GM12878 (cell line): ENCODE data around the gene AP2S1. TPM values are rescaled to one million over a fixed set of nuclear protein-coding genes. Genes with fewer than 3 reads are reported as not detected.

Source experiments
- ATAC-seq: fragments of 200-7000 bp; cut with Tn5 transposase; 3 replicates; pipeline ENCODE4 v1.9.1; 2020; ENCODE audit warnings: mild to moderate bottlenecking, moderate library complexity
- BruUV-seq: library from RNA; stranded (reverse); fragments of 400-500 nt; replicated peaks from 2 replicates; lab custom pipeline; 2021; lab: Mats Ljungman, UMichigan
- CTCF ChIA-PET: fragments of 300-600 bp; sonication (Branson Sonifier 250); formaldehyde crosslinking; extraction: SDS; loops from one replicate; lab custom pipeline; 2021; ENCODE audit warnings: inconsistent platforms; lab: Yijun Ruan, JAX
- POLR2A ChIA-PET: fragments of 350-600 bp; formaldehyde crosslinking; extraction: SDS; loops from one replicate; lab custom pipeline; 2021; ENCODE audit warnings: inconsistent platforms; lab: Charles Lee
- RAD21 ChIA-PET: fragments of 300-600 bp; sonication (Branson Sonifier 250); formaldehyde crosslinking; loops from one replicate; lab custom pipeline; 2023; ENCODE audit warnings: antibody characterized with exemption; ENCODE audit not compliant: unreplicated experiment; lab: Charles Lee
- SMC1A ChIA-PET: fragments of 300-600 bp; sonication (Branson Sonifier 250); formaldehyde crosslinking; loops from one replicate; lab custom pipeline; 2023; ENCODE audit not compliant: unreplicated experiment, uncharacterized antibody; lab: Charles Lee
- DNase-seq: peaks from one replicate; pipeline ENCODE4 v3.0.0-alpha.2; 2011; ENCODE audit warnings: low read depth, low spot score
- FAIRE-seq: peaks from 3 replicates; lab custom pipeline; 2011; peaks lifted over from hg19 to GRCh38; lab: Jason Lieb, UNC
- H2AFZ ChIP-seq: 2 replicates; pipeline ENCODE4 v1.6.0; 2011; ENCODE audit warnings: low read depth, low read length, control low read depth; ENCODE audit not compliant: control insufficient read depth
- H3K27ac ChIP-seq: 2 replicates; pipeline ENCODE4 v1.5.1; 2011; ENCODE audit warnings: control low read depth; ENCODE audit not compliant: control insufficient read depth, insufficient read depth
- H3K27me3 ChIP-seq, 2 experiments: replicated peaks in 1 of 2; 2 replicates each; pipeline versions ENCODE4 v1.6.0 to v1.6.1; 2011; ENCODE audit warnings: low read length in 1 of 2; ENCODE audit not compliant: control insufficient read depth in 2 of 2, insufficient read depth in 2 of 2
- H3K36me3 ChIP-seq, 2 experiments: 2 replicates each; pipeline ENCODE4 v1.5.1; 2011; ENCODE audit warnings: low read length in 1 of 2; ENCODE audit not compliant: control insufficient read depth in 2 of 2, insufficient read depth in 2 of 2
- H3K4me1 ChIP-seq: 2 replicates; pipeline ENCODE4 v1.6.1; 2011; ENCODE audit warnings: mild to moderate bottlenecking, low read length, moderate library complexity, mixed read lengths; ENCODE audit not compliant: control insufficient read depth, insufficient read depth
- H3K4me2 ChIP-seq: 2 replicates; pipeline ENCODE4 v1.6.0; 2011; ENCODE audit warnings: control low read depth; ENCODE audit not compliant: control insufficient read depth, insufficient read depth
- H3K4me3 ChIP-seq: fragments of 200-600 bp; sonication (generic); 2 replicates; pipeline ENCODE4 v1.5.1; 2016
- H3K79me2 ChIP-seq: 2 replicates; pipeline ENCODE4 v1.6.0; 2011; ENCODE audit warnings: low read length; ENCODE audit not compliant: control insufficient read depth, insufficient read depth
- H3K9ac ChIP-seq: 2 replicates; pipeline ENCODE4 v1.8.0; 2011; ENCODE audit warnings: low read length, control low read depth, mixed read lengths; ENCODE audit not compliant: control insufficient read depth, insufficient read depth
- H3K9me3 ChIP-seq: replicated peaks from 3 replicates; pipeline ENCODE4 v1.5.1; 2011; ENCODE audit warnings: mild to moderate bottlenecking, low read length; ENCODE audit not compliant: control insufficient read depth, insufficient read depth
- H4K20me1 ChIP-seq: 2 replicates; pipeline ENCODE4 v1.6.0; 2011; ENCODE audit not compliant: control insufficient read depth, insufficient read depth
- JUNB ChIP-seq: IDR thresholded peaks from 2 replicates; pipeline ENCODE4 v1.6.1; 2016; ENCODE audit warnings: antibody characterized with exemption, mild to moderate bottlenecking
- NFYA ChIP-seq: IDR thresholded peaks from 2 replicates; pipeline ENCODE4 v1.6.1; 2011; ENCODE audit warnings: low read depth, mild to moderate bottlenecking, low read length, improper control_type of control experiment, borderline replicate concordance
- NRF1 ChIP-seq: conservative IDR thresholded peaks from 2 replicates; pipeline ENCODE4 v1.6.1; 2011; ENCODE audit warnings: mild to moderate bottlenecking, low read depth, low read length, improper control_type of control experiment
- POU2F2 ChIP-seq: IDR thresholded peaks from 3 replicates; pipeline ENCODE4 v1.6.1; 2011; ENCODE audit warnings: low read depth, mild to moderate bottlenecking, low read length, borderline replicate concordance
- SIX5 ChIP-seq: IDR thresholded peaks from 2 replicates; pipeline ENCODE4 v1.6.1; 2011; ENCODE audit warnings: mild to moderate bottlenecking, low read depth, low read length, moderate library complexity; ENCODE audit not compliant: severe bottlenecking
- SUZ12 ChIP-seq: fragments of 200-600 bp; sonication (generic); IDR thresholded peaks from one replicate; pipeline ENCODE4 v1.6.1; 2018; ENCODE audit warnings: antibody characterized with exemption, mild to moderate bottlenecking; ENCODE audit not compliant: unreplicated experiment
- WGBS: methylation state at CpG from one replicate; pipeline ENCODE4 v1.1.6; 2016; ENCODE audit warnings: low lambda C conversion rate; ENCODE audit not compliant: insufficient replicate concordance, insufficient coverage; ENCODE audit errors: missing lambda C conversion rate; 5-methylcytosine and 5-hydroxymethylcytosine counted together
- in situ Hi-C: fragments of 300-500 bp; cut with MboI; formaldehyde crosslinking; loops from 9 replicates; pipeline ENCODE4 v1.14.3; 2018; ENCODE audit warnings: mixed read lengths
- intact Hi-C: fragments of 100-400 bp; cut with micrococcal nuclease; formaldehyde crosslinking; loops from one replicate; pipeline ENCODE4 v1.14.2; 2022; ENCODE audit not compliant: unreplicated experiment
- polyA plus RNA-seq, 11 experiments: library from polyadenylated mRNA; depleted of rRNA in 4 of 11; unstranded in 6 of 11; stranded (reverse) in 5 of 11; fragments of >200 nt; fragmentation: Nextera tagmentation in 4 of 11; fragmentation: Illumina TruSeq in 1 of 11; extraction: Ambion mirVana in 4 of 11; extraction: Trizol in 1 of 11; gene quantifications; 1 replicate in 1 of 11; 2 replicates in 10 of 11; pipeline versions ENCODE4 v1.2.1 to v1.2.3, GENCODE V29; 2011 to 2016; ENCODE audit warnings: inconsistent platforms in 2 of 11, missing spikeins in 2 of 11, low read depth in 1 of 11
- total RNA-seq, 4 experiments: library from RNA; depleted of rRNA in 3 of 4; stranded (reverse); fragments of >200 nt in 3 of 4; fragmentation: Illumina TruSeq in 1 of 4; extraction: Trizol in 1 of 4; gene quantifications; 2 replicates each; pipeline versions ENCODE4 v1.2.1 to v1.2.3, GENCODE V29; 2013 to 2021
- TF ChIP-seq, protein P1 (sequence below): fragments of 450-650 bp; IDR thresholded peaks from 2 replicates; pipeline ENCODE4 v1.6.1; 2014; ENCODE audit warnings: mild to moderate bottlenecking
- TF ChIP-seq, protein P2 (sequence below): IDR thresholded peaks from 2 replicates; pipeline ENCODE4 v1.6.1; 2011; ENCODE audit warnings: low read depth, low read length, improper control_type of control experiment, borderline replicate concordance
- TF ChIP-seq, protein P3 (sequence below): fragments of 150-350 bp; IDR thresholded peaks from 2 replicates; pipeline ENCODE4 v1.6.1; 2014; ENCODE audit warnings: mild to moderate bottlenecking, low read depth, low read length

Gene AP2S1
- total and polyA plus RNA-seq, 10 of the 15 experiments (the other 5 are each of a cell fraction or from before 2014, with no cell fraction given) = 10.8 to 239 (median 104) TPM

DNA sequence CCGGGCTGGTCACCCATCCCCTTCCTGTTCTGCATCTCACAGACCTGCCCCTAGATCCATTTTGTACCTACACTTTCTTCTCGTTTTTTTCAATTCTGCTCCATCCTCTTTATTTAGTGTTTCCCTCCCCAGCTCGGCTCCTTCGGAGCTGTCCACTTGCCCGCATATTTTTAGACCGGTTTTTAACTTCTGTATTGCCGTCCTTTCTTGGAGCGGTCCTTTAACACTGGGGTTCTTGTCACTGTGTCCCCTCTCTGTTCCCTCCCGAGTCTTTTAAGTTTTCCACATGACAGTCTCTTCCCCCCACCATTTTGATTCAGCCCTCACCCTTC lies 11.8 kb upstream of the AP2S1 start:
- ATAC-seq = no peak
- Histone ChIP-seq H2AFZ (no peak overlapping the region), H3K4me1 (peaks cover 5% of the 10 kb centered on the region; the same call in 1 of the 2 replicates), H3K9ac (peak overlapping the region; percentile 86), H3K4me3 (peak overlapping the region; percentile 77), H3K9me3 (no peaks in the 10 kb centered on the region), H4K20me1 (peaks cover 6% of the 10 kb centered on the region), H3K27ac (peak overlapping the region; percentile 68), H3K27me3 (no peaks in the 10 kb centered on the region), H3K4me2 (peak overlapping the region; percentile 75), H3K79me2 (peaks cover 65% of the 10 kb centered on the region), H3K36me3 (no peaks in the 10 kb centered on the region; a peak in 1 of 4 replicates)
- TF ChIP-seq SIX5 = no peak
- TF ChIP-seq, protein P1, sequence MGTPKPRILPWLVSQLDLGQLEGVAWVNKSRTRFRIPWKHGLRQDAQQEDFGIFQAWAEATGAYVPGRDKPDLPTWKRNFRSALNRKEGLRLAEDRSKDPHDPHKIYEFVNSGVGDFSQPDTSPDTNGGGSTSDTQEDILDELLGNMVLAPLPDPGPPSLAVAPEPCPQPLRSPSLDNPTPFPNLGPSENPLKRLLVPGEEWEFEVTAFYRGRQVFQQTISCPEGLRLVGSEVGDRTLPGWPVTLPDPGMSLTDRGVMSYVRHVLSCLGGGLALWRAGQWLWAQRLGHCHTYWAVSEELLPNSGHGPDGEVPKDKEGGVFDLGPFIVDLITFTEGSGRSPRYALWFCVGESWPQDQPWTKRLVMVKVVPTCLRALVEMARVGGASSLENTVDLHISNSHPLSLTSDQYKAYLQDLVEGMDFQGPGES = no peak
- no peak for TF ChIP-seq NRF1
- TF ChIP-seq NFYA = no peak
- no peak for TF ChIP-seq JUNB
- TF ChIP-seq SUZ12 = no peak
- TF ChIP-seq, protein P2, sequence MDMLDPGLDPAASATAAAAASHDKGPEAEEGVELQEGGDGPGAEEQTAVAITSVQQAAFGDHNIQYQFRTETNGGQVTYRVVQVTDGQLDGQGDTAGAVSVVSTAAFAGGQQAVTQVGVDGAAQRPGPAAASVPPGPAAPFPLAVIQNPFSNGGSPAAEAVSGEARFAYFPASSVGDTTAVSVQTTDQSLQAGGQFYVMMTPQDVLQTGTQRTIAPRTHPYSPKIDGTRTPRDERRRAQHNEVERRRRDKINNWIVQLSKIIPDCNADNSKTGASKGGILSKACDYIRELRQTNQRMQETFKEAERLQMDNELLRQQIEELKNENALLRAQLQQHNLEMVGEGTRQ = no peak
- TF ChIP-seq, protein P3, sequence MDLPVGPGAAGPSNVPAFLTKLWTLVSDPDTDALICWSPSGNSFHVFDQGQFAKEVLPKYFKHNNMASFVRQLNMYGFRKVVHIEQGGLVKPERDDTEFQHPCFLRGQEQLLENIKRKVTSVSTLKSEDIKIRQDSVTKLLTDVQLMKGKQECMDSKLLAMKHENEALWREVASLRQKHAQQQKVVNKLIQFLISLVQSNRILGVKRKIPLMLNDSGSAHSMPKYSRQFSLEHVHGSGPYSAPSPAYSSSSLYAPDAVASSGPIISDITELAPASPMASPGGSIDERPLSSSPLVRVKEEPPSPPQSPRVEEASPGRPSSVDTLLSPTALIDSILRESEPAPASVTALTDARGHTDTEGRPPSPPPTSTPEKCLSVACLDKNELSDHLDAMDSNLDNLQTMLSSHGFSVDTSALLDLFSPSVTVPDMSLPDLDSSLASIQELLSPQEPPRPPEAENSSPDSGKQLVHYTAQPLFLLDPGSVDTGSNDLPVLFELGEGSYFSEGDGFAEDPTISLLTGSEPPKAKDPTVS = no peak
- TF ChIP-seq POU2F2 = no peak
- CTCF ChIA-PET = interaction anchor here (0.8 to 3.0 kb wide), 7 partner anchors 55 to 150 kb away, joined by 3 to 20 read pairs (median 4); no protein-coding TSS in a partner anchor
- no peak for FAIRE-seq
- SMC1A ChIA-PET = interaction anchor here (0.8 to 2.5 kb wide), 7 partner anchors 23 to 173 kb away, joined by 3 to 11 read pairs (median 4); no protein-coding TSS in a partner anchor
- intact Hi-C loops = no loop called here
- BruUV-seq = no TSS peak
- DNase-seq = no peak
- RAD21 ChIA-PET = interaction anchor here (0.6 to 2.7 kb wide), 6 partner anchors 30 to 1093 kb away, joined by 3 to 11 read pairs (median 4); no protein-coding TSS in a partner anchor
- whole genome bisulfite sequencing = 64% methylated on average over 9 of the region's 9 CpGs
- POLR2A ChIA-PET = interaction anchor here (0.5 to 1.6 kb wide), 5 partner anchors 11 to 663 kb away, joined by 3 to 8 read pairs (median 4); no protein-coding TSS in a partner anchor
- in situ Hi-C loops = no loop called here
